GM12891 (cell line): ENCODE measurements around the gene SRRD.
A peak's percentile ranks its signal among the peaks of the same experiment; 100 is the strongest.

Source experiments
- PAX5 ChIP-seq: IDR thresholded peaks from 2 replicates; pipeline ENCODE4 v1.6.1; 2011; ENCODE audit warnings: low read length, moderate library complexity, mild to moderate bottlenecking; ENCODE audit not compliant: insufficient read depth, severe bottlenecking
- POLR2A ChIP-seq: IDR thresholded peaks from 2 replicates; pipeline ENCODE4 v1.6.1; 2011; ENCODE audit warnings: low read depth, low read length, control low read depth
- POLR2AphosphoS5 ChIP-seq: IDR thresholded peaks from 2 replicates; pipeline ENCODE4 v1.6.1; 2011; ENCODE audit warnings: low read depth, low read length, control low read depth
- POU2F2 ChIP-seq: IDR thresholded peaks from 2 replicates; pipeline ENCODE4 v1.6.1; 2011; ENCODE audit warnings: low read depth, mild to moderate bottlenecking, control low read depth, low read length, moderate library complexity
- SPI1 ChIP-seq: IDR thresholded peaks from 2 replicates; pipeline ENCODE4 v1.6.1; 2011; ENCODE audit warnings: low read depth, low read length, control low read depth
- TAF1 ChIP-seq: IDR thresholded peaks from 2 replicates; pipeline ENCODE4 v1.6.1; 2011; ENCODE audit warnings: low read depth, low read length, control low read depth

DNA sequence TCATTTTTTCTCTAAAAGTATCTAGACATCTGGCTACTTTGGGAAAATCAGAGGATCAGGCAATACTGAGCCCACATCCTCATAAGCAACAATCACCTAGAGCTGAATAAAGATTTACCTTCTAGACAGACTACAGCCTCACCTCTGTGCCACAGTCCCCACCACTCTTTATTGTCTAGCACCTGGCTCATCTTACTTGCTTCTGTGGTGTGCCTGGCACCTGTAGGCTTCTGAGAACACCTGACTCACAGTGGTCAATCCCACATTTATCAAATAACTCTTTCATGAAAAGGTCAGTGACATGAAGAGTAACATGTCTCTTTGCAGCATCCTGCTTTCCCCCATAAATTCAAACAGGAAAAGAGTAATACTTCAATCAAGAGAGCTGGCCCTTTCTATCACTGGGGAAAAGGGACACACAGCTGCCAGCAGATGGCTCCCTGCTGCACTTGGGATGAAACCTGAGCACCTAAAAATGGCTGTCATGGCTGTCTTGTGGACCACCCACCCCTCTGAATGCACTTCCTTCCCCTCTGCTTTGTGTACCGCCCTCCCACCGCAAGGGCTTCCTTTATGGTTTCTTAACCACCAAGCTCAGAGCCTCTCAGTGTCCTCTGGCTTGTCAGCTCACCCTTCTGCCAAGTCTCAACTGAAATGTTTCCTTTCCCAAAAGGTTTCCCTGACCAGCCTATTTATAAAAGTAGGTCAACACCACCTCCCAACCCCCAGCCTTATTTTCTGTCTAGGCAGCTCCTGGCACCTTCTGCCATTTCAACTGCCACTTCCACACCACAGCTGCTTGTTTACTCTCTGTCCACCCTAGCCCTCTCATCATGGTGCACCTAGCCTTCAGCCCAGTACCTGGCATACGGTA, 19.2 kb downstream of the SRRD start:
- TF ChIP-seq POLR2A (no peak), POLR2AphosphoS5 (no peak), TAF1 (no peak), POU2F2 (no peak), SPI1 (0 out of 2 replicates have a peak, but pooled peaks have one; percentile 30), PAX5 (no peak)
